Left lung (tissue), 10 donors: ENCODE data around the gene ZNF79. TPM values are rescaled to one million over a fixed set of nuclear protein-coding genes. Genes with fewer than 3 reads are reported as not detected.

Source experiments
- ATAC-seq: fragments of 200-7000 bp; cut with Tn5 transposase; one replicate; pipeline ENCODE4 v1.9.1; 2020; ENCODE audit warnings: moderate library complexity
- DNase-seq, 4 donors: peaks; one replicate each; pipeline ENCODE4 v3.0.0-alpha.2; 2013 to 2020
- H3K27ac ChIP-seq, 2 donors: fragments of 200-600 bp; sonication (generic) in 1 of 2; one replicate each; pipeline versions ENCODE4 v1.5.0 to v1.8.0; 2020 to 2021
- H3K27me3 ChIP-seq, 2 donors: fragments of 200-600 bp; sonication (generic) in 1 of 2; one replicate each; pipeline versions ENCODE4 v1.5.0 to v1.8.0; 2020 to 2021
- H3K36me3 ChIP-seq, 2 donors: fragments of 200-600 bp; sonication (generic) in 1 of 2; one replicate each; pipeline versions ENCODE4 v1.5.0 to v1.8.0; 2020 to 2021
- H3K4me1 ChIP-seq, 2 donors: fragments of 200-600 bp; one replicate each; pipeline ENCODE4 v1.8.0; 2021
- H3K4me3 ChIP-seq, 2 donors: fragments of 200-600 bp; sonication (generic) in 1 of 2; one replicate each; pipeline versions ENCODE4 v1.5.0 to v1.8.0; 2020 to 2021; ENCODE audit warnings: mild to moderate bottlenecking in 1 of 2
- H3K9me3 ChIP-seq, 2 donors: fragments of 200-600 bp; sonication (generic) in 1 of 2; one replicate each; pipeline versions ENCODE4 v1.5.0 to v1.8.0; 2020 to 2021
- CTCF ChIP-seq, 2 donors: fragments of 200-600 bp; sonication (generic) in 1 of 2; IDR thresholded peaks; one replicate each; pipeline versions ENCODE4 v1.5.0 to v1.8.0; 2021; ENCODE audit warnings: antibody characterized with exemption in 2 of 2
- intact Hi-C, 2 donors: fragments of 100-400 bp; cut with DNase I; formaldehyde crosslinking; loops; one replicate each; pipeline versions ENCODE4 v1.11.2 to v1.14.2; 2022
- polyA plus RNA-seq, 6 donors: library from polyadenylated mRNA; unstranded; fragments of 120-200 nt; gene quantifications; one replicate each; pipeline ENCODE4 v1.2.1, GENCODE V29; 2013; ENCODE audit not compliant: insufficient read length in 6 of 6
- total RNA-seq, 2 donors: library from RNA; stranded (reverse); fragmentation: NEBNext Ultra II Directional; extraction: Animal tissue kit (Norgen Biotek cat#: 25700); gene quantifications; one replicate each; pipeline ENCODE4 v1.2.1, GENCODE V29; 2021
- donor health status: DM: no; HTN: yes; CAD: no.
- donor health status: DM: no; HTN: no; CAD: no.

ZNF79 gene
- total and polyA plus RNA-seq, 8 donors = 6.2 to 9.0 (median 6.5) TPM

GRCh38 chr9:127473501-127473900, 49.3 kb downstream of the ZNF79 start:
- peaks cover 0 to 85% of the 10 kb centered on the region in 2 donors for H3K36me3 ChIP-seq

GRCh38 chr9:127473932-127474331, 49.8 kb downstream of the ZNF79 start:
- H3K36me3 ChIP-seq = peaks cover 0 to 85% of the 10 kb centered on the region in 2 donors
- intact Hi-C loops = no loop called here
- H3K27ac ChIP-seq = no peak overlapping the region

More at GRCh38 chr9:127473501-127473900, 49.3 kb downstream of the ZNF79 start:
- H3K27ac ChIP-seq = no peak overlapping the region
- DNase-seq (no peak), ATAC-seq (no peak)
- intact Hi-C loops = no loop called here
- no peak for TF ChIP-seq CTCF (IDR thresholded peaks at IDR 0.05)
- no peaks in the 10 kb centered on the region for H3K27me3 ChIP-seq
- no peak overlapping the region for H3K4me3 ChIP-seq
- no peaks in the 10 kb centered on the region for H3K9me3 ChIP-seq
- H3K4me1 ChIP-seq = no peaks in the 10 kb centered on the region

GRCh38 chr9:127474592-127474991, 50.4 kb downstream of the ZNF79 start:
- Histone ChIP-seq H3K9me3 (no peaks in the 10 kb centered on the region), H3K27ac (no peak overlapping the region), H3K4me3 (no peak overlapping the region), H3K4me1 (no peaks in the 10 kb centered on the region), H3K36me3 (peaks cover 0 to 85% of the 10 kb centered on the region in 2 donors), H3K27me3 (no peaks in the 10 kb centered on the region)
- no peak for TF ChIP-seq CTCF (IDR thresholded peaks at IDR 0.05)
- intact Hi-C loops = no loop called here
- ATAC-seq (no peak), DNase-seq (no peak)

More at GRCh38 chr9:127473932-127474331, 49.8 kb downstream of the ZNF79 start:
- no peaks in the 10 kb centered on the region for H3K4me1 ChIP-seq
- no peaks in the 10 kb centered on the region for H3K9me3 ChIP-seq
- ATAC-seq = no peak
- no peak for TF ChIP-seq CTCF (IDR thresholded peaks at IDR 0.05)
- H3K27me3 ChIP-seq = no peaks in the 10 kb centered on the region
- no peak overlapping the region for H3K4me3 ChIP-seq
- DNase-seq = no peak

GRCh38 chr9:127479507-127480081, 55.4 kb downstream of the ZNF79 start:
- TF ChIP-seq CTCF (IDR thresholded peaks at IDR 0.05) = no peak
- no peaks in the 10 kb centered on the region for H3K27me3 ChIP-seq
- no peaks in the 10 kb centered on the region for H3K4me1 ChIP-seq
- no peak overlapping the region for H3K4me3 ChIP-seq
- DNase-seq (no peak), ATAC-seq (no peak)
- intact Hi-C loops = no loop called here
- no peaks in the 10 kb centered on the region for H3K9me3 ChIP-seq
- H3K27ac ChIP-seq = no peak overlapping the region
- H3K36me3 ChIP-seq = peaks cover 0 to 94% of the 10 kb centered on the region in 2 donors

GRCh38 chr9:127482662-127483061, 58.5 kb downstream of the ZNF79 start:
- H3K27ac ChIP-seq = no peak overlapping the region
- DNase-seq = no peak
- H3K9me3 ChIP-seq = no peaks in the 10 kb centered on the region
- no peaks in the 10 kb centered on the region for H3K27me3 ChIP-seq
- H3K4me3 ChIP-seq = no peak overlapping the region
- intact Hi-C loops = no loop called here
- H3K4me1 ChIP-seq = no peaks in the 10 kb centered on the region
- no peak for ATAC-seq
- no peak for TF ChIP-seq CTCF (IDR thresholded peaks at IDR 0.05)
- peaks cover 0 to 95% of the 10 kb centered on the region in 2 donors for H3K36me3 ChIP-seq
